Gastrocnemius medialis (tissue), 4 donors: ENCODE results near the gene ZBTB20. TPM values are rescaled to one million over a fixed set of nuclear protein-coding genes. Genes with fewer than 3 reads are reported as not detected.

Experiments
- ATAC-seq, 2 donors: fragments of 150-250 bp; one replicate each; pipeline ENCODE4 v1.9.1; 2016
- DNase-seq, 2 donors: peaks; one replicate each; pipeline ENCODE4 v3.0.0-alpha.2; 2019
- H3K27ac ChIP-seq, 4 donors: fragments of 200-600 bp; sonication (generic); 1 replicate in 1 of 4; 2 replicates in 3 of 4; pipeline ENCODE4 v1.5.1; 2016 to 2018; ENCODE audit warnings: mild to moderate bottlenecking in 2 of 4, moderate library complexity in 1 of 4
- H3K27me3 ChIP-seq, 3 donors: fragments of 200-600 bp; sonication (generic) in 2 of 3; 1 replicate in 1 of 3; 2 replicates in 2 of 3; pipeline versions ENCODE4 v1.5.1 to v1.6.0; 2016 to 2019; ENCODE audit warnings: mild to moderate bottlenecking in 1 of 3, moderate library complexity in 1 of 3
- H3K36me3 ChIP-seq, 2 donors: fragments of 200-600 bp; sonication (generic) in 1 of 2; one replicate each; pipeline ENCODE4 v1.5.1; 2017 to 2018
- H3K4me1 ChIP-seq, 2 donors: fragments of 200-600 bp; sonication (generic) in 1 of 2; one replicate each; pipeline ENCODE4 v1.5.1; 2016 to 2017; ENCODE audit warnings: mild to moderate bottlenecking in 2 of 2
- H3K4me3 ChIP-seq, 4 donors: fragments of 200-600 bp; sonication (generic) in 3 of 4; 1 replicate in 1 of 4; 2 replicates in 3 of 4; pipeline ENCODE4 v1.5.1; 2016 to 2019; ENCODE audit warnings: mild to moderate bottlenecking in 2 of 4
- H3K9me3 ChIP-seq, 3 donors: fragments of 200-600 bp; sonication (generic) in 2 of 3; 1 replicate in 1 of 3; 2 replicates in 2 of 3; pipeline ENCODE4 v1.5.1; 2016 to 2019
- POLR2A ChIP-seq, 2 donors: fragments of 450-650 bp; IDR thresholded peaks; one replicate each; pipeline ENCODE4 v1.6.1; 2017; ENCODE audit warnings: antibody characterized with exemption in 2 of 2, mild to moderate bottlenecking in 2 of 2, moderate library complexity in 2 of 2
- in situ Hi-C, 4 donors: fragments of 200-750 bp; cut with MboI; loops; one replicate each; pipeline versions ENCODE4 v1.15.0 to v1.8.0; 2017; ENCODE audit warnings: low sequenced_read_pairs in 4 of 4
- intact Hi-C: fragments of 100-400 bp; cut with DNase I; formaldehyde crosslinking; loops from one replicate; pipeline ENCODE4 v1.15.1; 2023; ENCODE audit warnings: low total_unique reads
- total RNA-seq, 4 donors: library from RNA; depleted of rRNA; stranded (reverse); fragments of >200 nt; gene quantifications; one replicate each; pipeline versions ENCODE4 v1.1.0 to v1.2.3, GENCODE V29; 2016
- TF ChIP-seq, protein P1 (sequence below), 5 experiments: fragments of 450-650 bp in 3 of 5; fragments of 200-600 bp in 2 of 5; sonication (generic) in 2 of 5; IDR thresholded peaks in 4 of 5; conservative IDR thresholded peaks in 1 of 5; 1 replicate in 4 of 5; 2 replicates in 1 of 5; pipeline ENCODE4 v1.5.1; 2016 to 2019; ENCODE audit warnings: antibody characterized with exemption in 5 of 5, mild to moderate bottlenecking in 3 of 5, moderate library complexity in 3 of 5

Gene ZBTB20
- total RNA-seq, 4 donors from 2014 or later: 47.6 to 86.5 (median 69.0) TPM

DNA sequence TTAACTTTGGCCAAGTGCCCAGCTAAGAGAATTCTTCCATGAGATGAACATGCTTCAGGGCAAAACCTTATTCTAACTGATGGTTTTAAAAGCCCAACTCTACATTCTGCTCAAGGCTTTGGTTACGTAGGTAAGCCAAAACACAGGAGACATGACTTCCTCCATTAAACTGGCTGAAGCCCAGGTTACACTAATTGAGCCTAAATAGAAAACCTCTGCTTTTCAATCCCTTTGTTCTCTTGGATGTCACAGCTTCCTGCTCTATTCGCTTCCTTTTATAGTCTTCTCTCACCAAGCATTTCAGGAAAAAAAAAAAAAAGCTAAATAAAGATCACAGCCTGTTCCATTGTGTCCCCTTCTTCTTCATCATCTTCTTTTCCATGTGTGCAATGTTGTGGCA lies 432.9 kb downstream of the ZBTB20 start:
- DNase-seq (no peak), ATAC-seq (no peak)
- no peaks in the 10 kb centered on the region for H3K36me3 ChIP-seq
- peaks cover 55 to 59% of the 10 kb centered on the region in 2 donors for H3K4me1 ChIP-seq
- peak overlapping the region; percentile 52 to 69 (median 59) for H3K27ac ChIP-seq
- TF ChIP-seq POLR2A (IDR thresholded peaks at IDR 0.05): no peak
- TF ChIP-seq, protein P1, sequence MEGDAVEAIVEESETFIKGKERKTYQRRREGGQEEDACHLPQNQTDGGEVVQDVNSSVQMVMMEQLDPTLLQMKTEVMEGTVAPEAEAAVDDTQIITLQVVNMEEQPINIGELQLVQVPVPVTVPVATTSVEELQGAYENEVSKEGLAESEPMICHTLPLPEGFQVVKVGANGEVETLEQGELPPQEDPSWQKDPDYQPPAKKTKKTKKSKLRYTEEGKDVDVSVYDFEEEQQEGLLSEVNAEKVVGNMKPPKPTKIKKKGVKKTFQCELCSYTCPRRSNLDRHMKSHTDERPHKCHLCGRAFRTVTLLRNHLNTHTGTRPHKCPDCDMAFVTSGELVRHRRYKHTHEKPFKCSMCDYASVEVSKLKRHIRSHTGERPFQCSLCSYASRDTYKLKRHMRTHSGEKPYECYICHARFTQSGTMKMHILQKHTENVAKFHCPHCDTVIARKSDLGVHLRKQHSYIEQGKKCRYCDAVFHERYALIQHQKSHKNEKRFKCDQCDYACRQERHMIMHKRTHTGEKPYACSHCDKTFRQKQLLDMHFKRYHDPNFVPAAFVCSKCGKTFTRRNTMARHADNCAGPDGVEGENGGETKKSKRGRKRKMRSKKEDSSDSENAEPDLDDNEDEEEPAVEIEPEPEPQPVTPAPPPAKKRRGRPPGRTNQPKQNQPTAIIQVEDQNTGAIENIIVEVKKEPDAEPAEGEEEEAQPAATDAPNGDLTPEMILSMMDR (IDR thresholded peaks at IDR 0.05 in 4 of 5, conservative IDR thresholded peaks at IDR 0.05 in 1 of 5): no peak
- in situ Hi-C loops: no loop called here
- H3K27me3 ChIP-seq: no peaks in the 10 kb centered on the region
- no peaks in the 10 kb centered on the region for H3K9me3 ChIP-seq
- H3K4me3 ChIP-seq: no peak overlapping the region
- intact Hi-C loops: no loop called here

- Histone ChIP-seq H3K27me3 (no peaks in the 10 kb centered on the region), H3K4me3 (no peak overlapping the region), H3K4me1 (peaks cover 49 to 63% of the 10 kb centered on the region in 2 donors), H3K36me3 (no peaks in the 10 kb centered on the region), H3K9me3 (no peaks in the 10 kb centered on the region), H3K27ac (peak overlapping the region; percentile 52 to 69 (median 59))
- TF ChIP-seq, protein P1 (IDR thresholded peaks at IDR 0.05 in 4 of 5, conservative IDR thresholded peaks at IDR 0.05 in 1 of 5): no peak
- no peak for TF ChIP-seq POLR2A (IDR thresholded peaks at IDR 0.05)
- in situ Hi-C loops (no loop called here), intact Hi-C loops (no loop called here)
- DNase-seq (no peak), ATAC-seq (peak in 1 of 2 donors; percentile 44)
These were observed 434.2 kb downstream of the ZBTB20 start for GRCh38 chr3:114712728-114713492.

DNA sequence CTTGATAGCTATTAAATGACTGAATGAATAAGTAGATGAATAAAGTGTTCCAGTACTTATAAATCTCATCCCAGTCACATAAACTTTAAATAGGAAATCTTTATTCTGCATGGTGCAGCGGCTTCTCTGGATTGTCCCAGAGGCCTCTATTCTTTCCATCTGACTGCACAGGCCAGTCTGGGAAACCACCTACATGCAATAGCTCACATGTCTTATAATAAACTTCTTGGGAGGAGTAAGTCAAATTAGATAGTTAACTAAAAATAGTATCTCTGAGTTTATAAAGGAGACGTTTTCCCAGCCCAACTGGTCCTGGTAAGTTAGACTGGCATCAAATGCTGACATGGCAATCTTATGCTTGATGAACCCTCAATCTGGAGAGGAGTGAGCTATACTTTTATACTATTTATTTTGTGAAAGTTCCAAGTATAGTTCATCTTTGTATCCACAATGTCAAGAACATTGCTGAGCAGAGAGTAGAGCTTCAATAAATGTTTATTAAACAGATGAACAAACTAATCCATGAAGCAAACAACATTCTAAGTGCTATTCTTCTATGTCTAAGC lies 435.7 kb downstream of the ZBTB20 start:
- Histone ChIP-seq H3K27ac (peak overlapping the region in 3 of 4 donors; percentile 11 to 49 (median 38)), H3K27me3 (no peaks in the 10 kb centered on the region), H3K4me1 (peaks cover 56 to 68% of the 10 kb centered on the region in 2 donors), H3K9me3 (no peaks in the 10 kb centered on the region), H3K4me3 (no peak overlapping the region), H3K36me3 (no peaks in the 10 kb centered on the region)
- ATAC-seq (peak in 1 of 2 donors; percentile 64), DNase-seq (no peak)
- TF ChIP-seq, protein P1 (IDR thresholded peaks at IDR 0.05 in 4 of 5, conservative IDR thresholded peaks at IDR 0.05 in 1 of 5): no peak
- no peak for TF ChIP-seq POLR2A (IDR thresholded peaks at IDR 0.05)
- intact Hi-C loops (no loop called here), in situ Hi-C loops (no loop called here)

DNA sequence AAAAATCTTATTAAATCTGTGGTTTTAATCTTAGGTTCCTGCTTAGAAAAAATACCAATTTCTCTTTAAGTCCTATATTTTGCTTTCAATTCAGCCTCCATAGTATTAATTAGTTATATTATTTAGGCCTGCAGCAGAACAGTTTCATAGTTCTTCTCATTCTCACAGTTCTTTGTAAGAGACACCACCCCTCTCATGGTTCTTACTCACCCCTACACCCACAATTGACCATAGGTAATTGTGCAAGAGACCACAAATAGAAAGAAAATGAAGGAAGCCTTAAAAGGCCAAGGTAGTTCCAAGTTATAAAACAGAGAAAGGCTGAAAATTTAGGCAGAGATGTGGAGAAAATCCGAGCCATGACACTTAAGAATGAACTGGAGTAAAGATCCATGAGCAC lies 438.0 kb downstream of the ZBTB20 start:
- Histone ChIP-seq H3K4me3 (no peak overlapping the region), H3K27ac (no peak overlapping the region), H3K36me3 (no peaks in the 10 kb centered on the region), H3K27me3 (no peaks in the 10 kb centered on the region), H3K4me1 (peaks cover 51 to 69% of the 10 kb centered on the region in 2 donors), H3K9me3 (no peaks in the 10 kb centered on the region)
- no peak for ATAC-seq
- in situ Hi-C loops: no loop called here
- DNase-seq: no peak
- TF ChIP-seq, protein P1 (IDR thresholded peaks at IDR 0.05 in 4 of 5, conservative IDR thresholded peaks at IDR 0.05 in 1 of 5): no peak
- no peak for TF ChIP-seq POLR2A (IDR thresholded peaks at IDR 0.05)
- intact Hi-C loops: no loop called here
